OCI-LY7 (cell line): ENCODE data around the gene TMEM132A.

Experiments used
- EZH2phosphoT487 ChIP-seq: fragments of 200-600 bp; sonication (generic); IDR thresholded peaks from 2 replicates; pipeline ENCODE4 v1.6.1; 2018; ENCODE audit warnings: low read depth, borderline replicate concordance, mild to moderate bottlenecking, mixed run types, antibody characterized with exemption, low read length, moderate library complexity, mixed read lengths
- TF ChIP-seq, protein P1 (sequence below): fragments of 200-600 bp; sonication (generic); conservative IDR thresholded peaks from 2 replicates; pipeline ENCODE4 v1.5.1; 2014; ENCODE audit warnings: mild to moderate bottlenecking, antibody characterized with exemption, low read length, moderate library complexity, mixed read lengths

- TF ChIP-seq, protein P1, sequence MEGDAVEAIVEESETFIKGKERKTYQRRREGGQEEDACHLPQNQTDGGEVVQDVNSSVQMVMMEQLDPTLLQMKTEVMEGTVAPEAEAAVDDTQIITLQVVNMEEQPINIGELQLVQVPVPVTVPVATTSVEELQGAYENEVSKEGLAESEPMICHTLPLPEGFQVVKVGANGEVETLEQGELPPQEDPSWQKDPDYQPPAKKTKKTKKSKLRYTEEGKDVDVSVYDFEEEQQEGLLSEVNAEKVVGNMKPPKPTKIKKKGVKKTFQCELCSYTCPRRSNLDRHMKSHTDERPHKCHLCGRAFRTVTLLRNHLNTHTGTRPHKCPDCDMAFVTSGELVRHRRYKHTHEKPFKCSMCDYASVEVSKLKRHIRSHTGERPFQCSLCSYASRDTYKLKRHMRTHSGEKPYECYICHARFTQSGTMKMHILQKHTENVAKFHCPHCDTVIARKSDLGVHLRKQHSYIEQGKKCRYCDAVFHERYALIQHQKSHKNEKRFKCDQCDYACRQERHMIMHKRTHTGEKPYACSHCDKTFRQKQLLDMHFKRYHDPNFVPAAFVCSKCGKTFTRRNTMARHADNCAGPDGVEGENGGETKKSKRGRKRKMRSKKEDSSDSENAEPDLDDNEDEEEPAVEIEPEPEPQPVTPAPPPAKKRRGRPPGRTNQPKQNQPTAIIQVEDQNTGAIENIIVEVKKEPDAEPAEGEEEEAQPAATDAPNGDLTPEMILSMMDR = no peak
- TF ChIP-seq EZH2phosphoT487 = no peak
Observed at GRCh38 chr11:60941371-60942119, 17.3 kb downstream of the TMEM132A start.
